Spleen (tissue), 3 donors: Measurements from ENCODE around the gene TSPAN14.

Experiments
- POLR2A ChIP-seq, 3 donors: fragments of 450-650 bp; IDR thresholded peaks; one replicate each; pipeline ENCODE4 v1.5.1; 2017; ENCODE audit warnings: antibody characterized with exemption in 3 of 3, mild to moderate bottlenecking in 1 of 3
- POLR2AphosphoS5 ChIP-seq, 3 donors: sonication (generic); formaldehyde crosslinking; IDR thresholded peaks; one replicate each; pipeline ENCODE4 v1.5.1; 2017; ENCODE audit warnings: antibody characterized with exemption in 3 of 3

DNA sequence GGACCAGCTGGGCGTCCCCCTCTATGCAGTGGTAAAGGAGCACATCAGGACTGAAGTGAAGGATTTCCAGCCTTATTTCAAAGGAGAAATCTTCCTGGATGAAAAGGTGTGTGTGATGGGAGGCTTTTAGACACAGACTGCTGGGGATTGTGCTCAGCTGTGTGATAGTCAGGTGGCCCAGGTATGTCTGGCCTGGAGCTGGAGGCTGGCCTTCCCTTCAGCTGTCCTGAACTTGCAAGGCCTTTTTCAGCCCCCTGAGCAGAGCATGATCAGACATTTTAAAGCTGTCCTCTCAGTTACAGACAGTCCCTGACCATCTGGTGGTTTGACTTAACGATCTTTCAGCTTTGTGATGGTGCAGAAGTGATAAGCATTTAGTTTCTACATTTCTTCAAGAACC, 28.2 kb upstream of the TSPAN14 start:
- TF ChIP-seq POLR2A (IDR thresholded peaks at IDR 0.05) (no peak), POLR2AphosphoS5 (IDR thresholded peaks at IDR 0.05) (no peak)
